Colon (tissue), 2 donors: ENCODE measurements around the gene TAF1B.

Source experiments
- FAIRE-seq: peaks from 2 replicates; lab custom pipeline; 2012; peaks lifted over from hg19 to GRCh38; lab: Jason Lieb, UNC
- donor health status: control.
- donor health status: control.

TAF1B gene

DNA sequence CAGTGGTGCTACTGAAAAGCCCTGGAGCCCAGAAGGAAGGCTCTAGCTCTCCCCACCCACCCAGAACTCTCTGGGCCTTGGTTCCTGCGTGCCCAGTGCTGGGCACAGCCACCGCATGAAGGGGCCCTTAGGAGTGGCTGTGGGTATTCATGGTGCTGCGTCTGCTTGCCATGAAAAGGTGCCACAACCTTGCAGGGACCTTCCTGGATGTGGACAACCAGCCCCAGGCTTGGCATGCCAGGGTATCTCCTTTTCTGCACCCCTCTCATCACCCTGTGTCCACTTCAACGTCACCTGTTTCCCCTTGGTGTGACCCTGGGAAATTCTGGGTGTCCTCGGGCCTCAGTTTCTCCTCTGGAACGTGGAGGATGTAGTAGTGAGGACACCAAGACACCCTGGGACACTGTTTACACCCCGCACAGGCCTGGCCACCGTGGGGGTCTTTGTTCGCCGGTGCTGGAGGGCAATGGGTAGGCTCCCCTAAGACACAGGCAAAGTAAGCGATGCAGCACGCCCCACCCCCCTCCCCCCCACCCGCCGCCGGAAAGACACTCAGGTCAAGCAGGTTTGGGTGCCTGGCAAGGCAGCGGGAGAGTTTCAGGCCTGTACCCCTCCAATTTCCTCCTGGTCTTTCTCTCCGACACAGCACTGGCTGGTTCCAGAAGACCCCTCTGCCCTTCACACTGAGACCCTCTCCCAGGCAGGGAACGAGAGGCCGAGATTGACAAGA, 34.8 kb upstream of the TAF1B start:
- FAIRE-seq, result no peak

DNA sequence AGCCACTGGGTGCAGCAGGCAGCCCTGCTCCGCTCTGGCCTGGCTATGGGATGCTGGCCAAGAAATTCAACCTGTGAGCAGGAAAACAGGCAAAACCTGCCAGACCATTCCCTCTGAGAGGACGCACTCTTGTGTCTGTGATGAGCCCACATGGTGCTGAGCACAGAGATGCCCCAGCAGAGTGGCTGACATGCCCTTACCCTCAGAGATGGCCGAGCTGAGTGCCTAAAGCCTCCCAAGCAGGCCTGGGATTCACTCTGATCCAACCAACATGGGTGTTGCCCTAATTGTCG, 34.3 kb upstream of the TAF1B start:
- no peak for FAIRE-seq

DNA sequence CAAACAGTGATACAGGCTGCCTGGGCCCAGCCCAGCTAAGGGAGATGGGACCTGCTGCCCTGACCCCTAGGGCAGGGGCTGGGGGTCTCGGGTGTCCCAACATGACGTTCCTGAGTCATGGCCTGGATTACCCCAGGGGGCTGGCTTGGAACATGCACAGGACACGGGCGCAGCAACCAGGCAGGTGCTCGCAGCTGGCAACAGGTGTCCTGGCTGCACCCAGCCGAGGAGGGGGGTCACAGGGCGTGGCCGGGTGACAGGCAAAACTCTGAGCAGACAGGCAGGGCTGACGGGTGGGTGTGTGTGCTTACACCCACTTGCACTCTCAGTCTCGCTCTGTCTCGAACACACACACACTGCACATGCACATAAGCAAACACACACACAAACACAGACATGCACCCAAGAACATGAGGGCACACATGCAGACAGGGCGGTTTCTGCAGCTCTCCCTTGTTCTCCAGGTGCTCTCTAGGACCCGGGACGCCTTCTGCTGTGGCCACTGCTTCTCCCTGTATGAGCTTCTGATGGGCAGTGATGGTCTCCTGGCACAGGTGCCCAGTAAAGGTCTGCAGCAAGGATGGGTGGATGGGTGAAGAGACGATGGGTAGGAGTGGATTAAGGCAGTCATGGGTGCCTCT, 33.7 kb upstream of the TAF1B start:
- no peak for FAIRE-seq

DNA sequence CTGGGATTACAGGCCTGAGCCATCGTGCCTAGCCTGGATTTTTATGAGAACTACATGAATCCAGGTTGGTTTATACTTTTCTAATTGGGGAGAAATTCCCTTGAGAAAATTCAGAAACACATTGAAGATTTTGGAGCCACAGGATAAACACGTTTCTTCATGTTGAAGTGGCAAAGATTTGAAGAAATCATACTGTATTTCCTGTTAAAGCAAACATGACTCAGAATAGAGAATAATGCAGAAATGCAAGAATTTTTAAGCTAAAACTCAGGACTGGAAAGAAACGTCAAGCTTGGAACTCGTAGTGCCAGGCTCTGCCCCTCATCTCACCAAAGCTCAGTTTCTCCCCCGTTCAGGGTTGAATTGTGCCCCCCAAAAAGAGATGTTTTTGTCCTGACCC, 32.1 kb upstream of the TAF1B start:
- no peak for FAIRE-seq

DNA sequence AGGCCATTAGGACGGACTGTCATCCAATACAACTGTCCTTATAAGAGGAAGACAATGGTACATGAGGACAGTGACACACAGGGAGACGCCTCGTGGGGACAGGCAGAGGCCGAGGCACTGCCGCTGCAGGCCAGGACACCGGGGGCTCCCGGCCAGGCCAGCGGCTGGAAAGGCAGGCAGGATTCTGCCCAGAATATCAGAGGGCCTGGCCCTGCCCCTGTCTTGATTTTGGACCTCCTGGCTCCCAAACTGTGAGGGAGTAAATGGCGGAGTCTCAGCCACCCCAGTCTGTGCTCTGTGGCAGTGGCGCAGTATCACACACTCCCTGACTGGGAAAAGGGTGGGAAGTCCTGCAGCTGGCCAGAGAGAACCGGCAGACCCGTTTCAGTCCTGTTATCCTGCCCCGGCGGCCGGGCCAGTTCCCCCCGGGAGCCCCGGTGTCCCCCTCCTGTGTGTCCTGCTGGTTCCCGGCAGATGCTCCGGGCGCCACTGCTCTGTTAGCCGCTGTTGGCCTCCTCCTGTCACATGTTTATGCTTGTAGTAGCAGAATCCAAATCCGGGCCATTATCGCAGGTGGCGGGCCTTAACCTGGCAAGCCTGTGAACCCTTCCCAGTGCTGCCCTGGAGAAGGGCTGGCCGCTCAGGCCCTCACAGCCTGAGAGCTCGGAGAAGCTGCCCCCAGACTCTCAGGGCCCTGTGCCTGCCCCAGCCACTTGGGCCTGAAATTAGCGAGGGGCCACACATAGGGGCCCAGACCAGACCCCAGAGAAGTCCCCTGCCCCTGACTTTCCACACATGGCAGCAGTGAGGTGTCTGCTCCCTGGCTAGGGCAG, 31.4 kb upstream of the TAF1B start:
- no peak for FAIRE-seq

DNA sequence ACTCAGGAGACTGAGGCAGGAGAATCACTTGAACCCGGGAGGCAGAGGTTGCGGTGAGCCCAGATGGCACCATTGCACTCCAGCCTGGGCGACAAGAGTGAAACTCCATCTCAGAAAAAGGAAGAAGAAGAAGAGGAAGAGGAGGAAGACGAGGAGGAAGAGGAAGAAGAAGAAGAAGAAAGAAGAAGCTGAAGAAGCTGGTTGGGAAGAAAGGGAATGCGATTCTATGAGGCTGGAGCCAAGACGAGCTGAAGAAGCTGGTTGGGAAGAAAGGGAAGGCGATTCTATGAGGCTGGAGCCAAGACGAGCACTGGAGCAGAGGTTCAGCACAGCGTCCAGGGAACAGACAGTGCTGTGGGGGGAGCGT, 30.3 kb upstream of the TAF1B start:
- no peak for FAIRE-seq

DNA sequence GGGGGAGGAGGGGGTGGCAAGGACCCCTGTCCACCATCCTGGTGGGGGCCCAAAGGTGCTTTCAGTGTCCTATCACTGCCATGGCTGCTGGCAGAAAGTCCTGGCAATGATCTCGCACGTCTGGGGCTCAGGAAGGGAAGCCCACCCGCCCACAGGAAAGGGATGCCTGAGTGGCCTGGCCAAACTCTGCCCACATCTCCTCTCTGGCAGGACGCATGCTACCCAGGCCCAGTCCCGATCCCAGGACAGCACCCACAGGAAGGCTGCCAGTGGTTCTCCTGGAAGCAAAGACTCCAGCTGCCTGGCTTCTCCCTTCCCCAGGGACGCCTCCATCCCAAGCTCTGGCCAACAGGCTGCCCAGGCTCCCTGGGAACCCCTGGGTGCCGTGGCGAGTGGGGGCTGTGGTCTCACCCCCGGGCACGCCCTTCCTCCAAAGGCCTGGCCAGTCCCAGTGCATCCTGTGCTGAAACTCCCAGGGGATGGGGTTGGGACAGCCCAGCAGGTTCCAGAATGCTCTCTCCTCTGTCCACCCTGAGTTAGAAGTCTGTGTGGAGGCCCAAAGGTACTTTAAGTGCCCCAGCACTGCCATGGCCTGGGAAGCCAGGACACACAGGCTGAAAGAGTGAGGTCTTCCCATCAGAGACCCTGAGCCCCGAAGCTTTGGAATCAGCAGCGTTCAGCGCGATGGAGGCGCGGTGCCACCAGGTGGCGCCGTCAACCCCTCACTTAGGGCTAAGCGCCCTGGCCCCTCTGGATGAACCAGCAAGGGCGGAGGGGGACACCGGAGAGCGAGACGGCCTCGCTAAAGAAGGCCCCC, 29.8 kb upstream of the TAF1B start:
- no peak for FAIRE-seq

DNA sequence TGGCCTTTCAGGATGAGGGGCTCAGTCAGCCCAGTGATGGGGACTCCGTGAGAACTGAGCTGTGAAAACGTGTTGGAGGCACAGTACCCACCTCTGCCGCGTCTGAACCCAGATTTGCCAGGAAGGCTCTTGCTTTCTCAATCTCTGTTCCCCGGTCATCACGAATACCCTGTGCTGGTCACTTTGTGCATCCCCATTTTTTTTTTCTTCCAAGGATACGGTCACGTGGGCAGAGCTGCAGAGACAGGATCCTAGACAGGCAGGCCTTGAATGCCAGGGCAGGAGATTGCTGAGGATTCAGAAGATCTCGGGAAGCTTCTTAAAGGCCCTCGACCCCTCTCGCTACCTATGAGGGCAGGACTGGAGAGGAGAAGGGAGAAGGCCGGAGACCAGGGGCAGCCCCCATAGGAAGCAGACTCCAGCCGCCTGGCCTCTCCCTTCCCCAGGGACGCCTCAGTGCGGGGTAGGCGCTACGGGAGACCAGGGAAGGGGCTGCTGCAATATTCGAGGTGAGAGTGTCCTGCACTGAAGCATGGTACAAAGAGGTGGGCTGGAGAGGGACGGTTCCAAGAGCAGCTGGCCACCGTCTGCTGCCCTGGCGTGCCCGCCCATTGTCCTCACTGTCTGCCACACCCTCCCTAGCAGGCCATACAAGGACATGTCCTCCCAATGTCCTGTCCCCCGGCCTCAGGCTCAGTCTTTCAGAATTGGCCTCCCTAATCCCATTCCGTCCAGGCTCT, 29.0 kb upstream of the TAF1B start:
- no peak for FAIRE-seq

DNA sequence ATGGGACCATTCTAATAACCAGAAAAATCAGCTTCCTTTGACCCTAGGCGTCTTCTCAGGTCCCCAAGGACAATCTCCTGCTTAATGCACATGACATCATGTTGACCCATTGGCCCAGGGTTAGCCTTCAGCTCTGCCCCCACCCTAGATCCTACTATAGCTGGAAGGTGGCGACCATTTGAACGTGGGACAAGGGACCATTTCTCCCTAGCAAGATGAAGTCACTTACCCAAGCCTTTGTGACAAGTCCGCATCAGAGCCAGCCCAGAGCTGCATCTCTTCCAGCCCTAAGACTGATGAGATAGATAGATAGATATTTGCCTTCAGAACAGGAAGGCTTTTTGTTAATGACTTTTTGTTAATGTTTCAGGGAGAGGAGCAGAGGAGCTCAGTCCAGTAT, 28.2 kb upstream of the TAF1B start:
- no peak for FAIRE-seq

DNA sequence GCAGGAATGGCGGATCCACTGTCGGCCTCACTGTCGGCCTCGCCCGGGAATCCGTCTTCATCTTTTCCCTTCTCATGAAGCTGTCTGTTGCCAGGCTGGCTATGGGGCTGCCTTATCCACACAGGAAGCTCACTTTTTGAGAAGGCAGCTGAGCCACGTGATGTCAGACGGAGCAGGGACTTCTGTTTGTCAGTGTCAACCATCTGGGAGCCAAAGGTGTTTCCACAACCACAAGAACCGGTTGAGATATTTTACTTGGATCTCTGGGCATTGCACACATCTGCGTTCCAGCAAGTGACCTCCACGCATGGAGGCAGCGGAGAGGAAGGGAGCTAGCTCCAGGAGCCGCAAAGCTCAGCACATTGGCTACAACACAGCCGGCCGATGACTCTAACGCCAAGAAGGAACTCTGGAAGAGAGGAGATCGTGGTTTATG, 27.4 kb upstream of the TAF1B start:
- FAIRE-seq, result no peak

DNA sequence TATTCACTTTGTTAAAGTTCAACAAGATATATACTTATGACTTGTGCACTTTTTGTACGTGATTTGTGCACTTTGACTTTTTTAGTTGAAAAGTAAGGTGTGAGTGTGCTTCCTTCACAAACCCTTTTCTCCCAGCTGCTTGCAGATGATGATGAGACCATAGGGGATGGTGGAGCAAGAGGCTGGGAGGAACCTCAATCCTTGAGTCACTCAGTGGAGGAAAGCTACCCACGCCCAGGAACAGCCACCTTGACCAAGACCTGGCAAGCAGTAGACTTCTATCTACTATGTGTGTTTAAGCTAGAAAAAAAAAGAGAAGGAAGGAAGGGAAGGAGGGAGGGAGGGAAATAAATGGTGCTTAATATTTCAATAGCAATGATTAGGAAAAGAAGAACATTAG, 25.2 kb upstream of the TAF1B start:
- no peak for FAIRE-seq

DNA sequence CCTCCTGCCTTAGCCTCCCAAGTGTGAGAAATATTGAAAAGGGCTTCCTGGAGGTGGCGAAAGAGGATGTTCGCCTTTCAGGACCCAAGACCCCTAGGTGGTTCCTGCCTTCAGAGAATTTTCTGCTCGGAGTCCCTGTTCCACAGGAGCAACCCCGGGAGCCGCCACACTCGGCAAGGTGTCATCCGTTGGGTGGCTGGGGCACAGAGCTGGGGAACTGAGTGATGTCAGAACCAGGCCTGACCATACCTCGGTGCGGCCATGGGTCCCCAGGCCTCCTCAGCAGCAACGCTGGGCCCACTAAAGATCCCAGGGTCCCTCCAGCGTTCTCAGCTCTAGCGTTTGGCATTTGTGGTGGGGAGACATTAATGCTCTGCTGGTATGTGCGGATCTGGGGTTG, 23.7 kb upstream of the TAF1B start:
- FAIRE-seq, result no peak

DNA sequence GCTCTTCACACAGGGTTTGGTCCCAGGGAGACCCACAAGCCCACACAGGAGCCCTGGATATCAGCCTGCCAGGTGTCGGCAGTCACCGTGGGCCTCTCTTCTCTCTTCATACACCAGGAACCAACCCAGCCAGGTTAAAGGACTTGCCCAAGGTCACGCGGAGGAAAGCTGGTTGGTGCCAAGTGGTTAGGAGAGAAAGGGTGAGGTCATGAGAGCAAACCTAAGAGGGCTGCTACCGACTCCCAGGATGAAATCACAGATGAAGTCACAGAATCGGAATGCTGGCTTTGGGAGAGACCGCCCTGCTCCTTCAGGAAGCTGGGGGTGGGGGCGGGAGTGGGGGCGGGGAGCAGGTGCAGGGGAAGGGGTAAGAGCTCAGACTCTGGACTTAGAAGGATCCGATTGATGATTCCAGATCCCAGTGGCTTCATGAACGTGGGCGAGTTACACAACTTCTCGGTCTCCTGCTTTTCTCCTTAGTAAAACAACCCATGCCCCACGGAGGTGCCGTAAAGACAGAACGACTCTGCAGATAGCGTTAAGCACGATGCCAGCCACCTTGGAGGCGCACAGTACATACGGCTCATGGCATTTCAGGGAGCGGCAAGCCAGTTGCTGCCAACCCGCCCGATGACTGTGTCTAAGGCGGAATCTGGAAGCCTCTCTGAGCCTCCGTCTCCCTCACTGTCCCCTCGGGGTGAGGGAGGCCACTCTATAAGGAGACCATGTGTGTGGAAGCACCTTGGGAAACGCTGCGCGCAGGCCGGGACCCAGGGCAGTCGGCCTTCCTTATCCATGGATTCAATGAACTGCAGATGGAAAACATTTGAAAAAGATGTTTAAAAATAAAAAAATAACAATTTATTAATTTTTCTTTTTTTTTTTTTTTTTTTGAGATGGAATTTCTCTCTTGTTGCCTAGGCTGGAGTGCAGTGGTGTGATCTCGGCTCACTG, 23.0 kb upstream of the TAF1B start:
- no peak for FAIRE-seq

DNA sequence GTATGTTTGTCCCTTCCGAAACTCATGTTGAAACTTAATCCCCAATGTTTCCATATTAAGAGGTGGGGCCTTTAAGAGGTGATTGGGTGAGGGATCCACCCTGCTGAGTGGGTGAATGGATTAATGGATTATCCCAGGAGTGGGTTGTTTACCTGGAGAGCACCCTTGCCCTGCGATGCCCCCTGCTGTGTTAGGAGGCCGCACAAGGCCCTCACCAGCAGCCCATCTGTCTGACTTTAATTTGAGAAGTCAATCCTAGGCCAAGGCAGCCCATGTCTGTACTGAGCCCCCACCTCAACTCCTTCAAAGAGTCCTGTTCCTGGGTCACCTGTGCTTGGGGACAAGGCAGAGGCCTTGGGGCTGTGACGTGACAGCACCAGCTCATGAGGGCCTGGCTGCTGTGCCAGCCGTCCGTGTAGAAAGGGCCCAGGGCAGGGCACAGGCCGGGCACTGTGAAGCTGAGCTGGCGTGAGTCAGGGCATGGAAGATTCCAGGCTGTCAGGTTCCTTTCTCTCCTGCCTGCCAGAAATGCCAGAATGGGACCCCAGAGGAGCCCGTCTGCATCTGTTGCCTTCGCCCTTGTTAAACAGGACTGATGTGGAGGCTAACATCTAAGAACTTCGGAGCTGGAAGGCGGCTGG, 21.3 kb upstream of the TAF1B start:
- FAIRE-seq, result no peak

DNA sequence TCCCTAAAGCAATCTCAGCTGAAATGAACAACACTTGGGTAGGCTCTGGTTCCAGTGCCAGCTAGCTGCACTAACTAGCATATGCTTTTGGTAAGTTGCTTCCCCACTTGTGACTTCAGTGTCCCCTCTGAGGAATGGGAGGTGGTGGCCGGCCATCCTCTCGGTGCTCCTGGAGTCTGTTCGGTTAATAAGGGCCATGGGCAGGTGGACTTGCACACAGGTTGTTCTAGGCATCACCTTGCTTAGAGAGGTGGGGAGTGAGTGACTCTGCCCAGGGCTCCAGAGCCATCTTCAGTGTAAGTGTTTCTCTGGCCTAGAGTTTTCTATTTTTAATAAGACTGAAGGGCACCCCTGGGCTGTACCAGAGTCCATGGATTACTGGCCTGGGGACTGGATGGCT, 18.8 kb upstream of the TAF1B start:
- no peak for FAIRE-seq

DNA sequence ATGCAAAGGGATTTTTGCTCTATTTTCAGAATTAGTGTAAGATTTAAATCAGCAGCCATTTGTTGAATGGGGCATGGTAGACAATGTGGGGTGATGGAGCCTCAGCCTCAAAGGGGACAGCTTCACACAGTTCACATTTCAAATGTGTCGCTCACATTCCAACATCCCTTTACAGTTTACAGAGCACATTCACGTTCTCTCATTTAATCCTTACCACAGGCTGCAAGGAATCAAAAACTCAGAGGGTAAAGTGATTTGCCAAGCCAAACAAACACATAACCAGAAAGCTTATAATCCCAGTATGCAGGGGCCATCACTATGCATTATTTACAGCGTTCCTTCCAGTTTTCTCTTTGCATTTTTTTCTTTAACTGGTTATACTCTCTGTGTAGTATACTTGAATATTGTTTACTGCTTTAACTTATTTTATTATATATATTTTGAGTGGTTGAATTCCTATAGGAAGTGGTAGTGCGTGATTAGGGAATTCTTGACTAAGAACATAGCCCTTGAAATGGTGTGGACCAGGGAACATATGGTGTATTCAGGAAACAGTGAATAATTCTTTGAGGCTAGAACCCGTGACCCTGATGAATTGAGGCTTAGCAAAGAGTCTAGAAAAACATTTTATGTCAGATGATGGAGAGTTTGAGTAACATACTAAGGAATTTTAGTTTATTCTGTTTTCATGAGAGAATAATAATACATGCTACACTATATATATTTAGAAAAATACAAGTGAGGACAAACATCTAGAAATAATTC, 18.1 kb upstream of the TAF1B start:
- FAIRE-seq, result no peak

DNA sequence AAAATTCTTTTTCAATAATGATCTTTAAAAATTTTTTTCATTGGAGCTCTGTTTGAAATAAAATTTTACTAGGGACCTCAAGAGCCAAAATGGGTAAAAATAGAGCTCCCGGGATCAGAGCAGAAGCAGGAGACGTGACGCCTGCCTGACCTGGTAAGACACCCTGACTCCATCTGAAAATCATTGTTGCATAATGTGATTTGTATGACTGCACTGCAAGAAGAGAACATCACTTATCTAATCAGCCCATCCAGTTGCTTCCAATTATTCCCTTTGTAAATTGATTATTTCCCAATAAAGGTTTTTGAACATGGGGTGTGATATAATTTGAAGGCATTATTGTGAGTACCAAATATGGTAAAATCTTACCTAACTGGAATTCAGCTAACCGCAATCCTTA, 17.1 kb upstream of the TAF1B start:
- FAIRE-seq, result no peak

DNA sequence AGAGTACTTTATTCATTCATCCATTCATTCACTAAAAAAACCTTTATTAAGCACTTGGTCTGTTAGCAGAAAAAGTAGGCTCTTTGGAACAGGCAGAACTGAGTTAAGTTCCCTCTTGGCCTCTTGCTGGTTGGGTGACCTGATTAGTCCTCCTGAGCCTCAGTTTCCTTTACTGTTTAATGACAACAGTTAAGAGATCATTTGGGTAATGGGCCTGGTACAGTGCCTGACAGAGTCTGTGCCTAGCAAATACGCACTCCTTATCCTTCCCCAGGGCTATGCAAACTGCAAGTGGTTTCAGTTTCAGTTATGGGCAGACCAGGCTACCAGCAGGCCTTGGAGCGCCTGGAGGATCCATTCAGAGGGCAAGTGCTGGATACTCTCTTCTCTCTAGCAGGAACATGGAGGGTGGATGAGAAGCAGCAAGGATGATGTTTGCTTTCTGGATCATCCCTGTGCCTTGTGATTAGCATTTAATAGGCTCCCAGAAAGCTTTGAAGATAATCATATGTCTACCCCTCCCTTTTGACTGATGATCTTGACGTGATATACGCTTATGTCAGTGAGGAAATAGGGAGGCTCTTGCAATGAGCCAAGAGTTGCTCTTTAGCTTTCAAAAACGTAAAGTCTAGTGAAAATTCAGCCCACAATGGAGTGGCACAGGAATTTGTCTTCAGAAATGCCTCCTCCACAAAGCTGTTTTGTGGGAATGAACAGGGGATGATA, 12.4 kb upstream of the TAF1B start:
- no peak for FAIRE-seq

DNA sequence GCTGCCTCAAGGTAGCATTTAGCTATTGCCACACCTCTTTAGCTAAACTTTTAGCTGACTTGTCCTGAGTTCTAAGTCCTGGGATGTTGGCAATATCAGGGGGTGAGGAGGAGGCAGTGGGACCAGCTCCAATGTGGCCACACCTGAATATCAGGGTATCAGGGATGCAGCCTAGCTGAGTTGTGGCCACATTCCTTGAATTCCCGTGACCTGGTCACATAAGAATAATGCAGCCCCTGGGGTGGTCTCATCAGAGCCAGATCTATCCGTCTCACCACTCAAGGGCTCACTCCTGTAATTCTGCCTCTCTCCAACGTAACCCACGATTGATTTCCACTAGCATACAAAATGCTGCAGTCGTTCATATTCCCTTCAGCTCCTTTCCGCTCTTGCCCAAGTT, 11.6 kb upstream of the TAF1B start:
- FAIRE-seq, result no peak
